NCI-H460 (cell line): ENCODE results near the gene DPH6. TPM values are rescaled to one million over a fixed set of nuclear protein-coding genes. Genes with fewer than 3 reads are reported as not detected.
"Not testable (repeated sequence)": the region's sequence is repeated elsewhere in the genome, so short reads cannot be mapped to it uniquely, and the experiment has no call there.

Experiments
- DNase-seq: peaks from one replicate; pipeline ENCODE4 v3.0.0-alpha.2; 2016; ENCODE audit warnings: low read depth; ENCODE audit errors: extremely low read depth
- total RNA-seq: library from RNA; depleted of rRNA; stranded (reverse); fragments of >200 nt; shearing (Covaris generic); gene quantifications from 2 replicates; pipeline ENCODE4 v1.2.3, GENCODE V29; 2014

DPH6 gene
- total RNA-seq, 1 experiment from 2014 or later = 21.7 TPM

DNA sequence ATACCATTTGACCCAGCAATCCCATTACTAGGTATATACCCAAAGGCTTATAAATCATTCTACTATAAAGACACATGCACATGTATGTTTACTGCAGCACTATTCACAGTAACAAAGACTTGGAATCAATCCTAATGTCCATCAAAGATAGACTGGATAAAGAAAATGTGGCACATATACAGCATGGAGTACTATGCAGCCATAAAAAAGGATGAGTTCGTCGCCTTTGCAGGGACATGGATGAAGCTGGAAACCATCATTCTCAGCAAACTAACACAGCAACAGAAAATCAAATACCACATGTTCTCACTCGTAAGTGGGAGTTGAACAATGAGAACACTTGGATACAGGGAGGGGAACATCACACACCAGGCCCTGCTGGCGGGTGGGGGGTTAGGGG is 104.7 kb downstream of the DPH6 start:
- not testable (repeated sequence) for DNase-seq

DNA sequence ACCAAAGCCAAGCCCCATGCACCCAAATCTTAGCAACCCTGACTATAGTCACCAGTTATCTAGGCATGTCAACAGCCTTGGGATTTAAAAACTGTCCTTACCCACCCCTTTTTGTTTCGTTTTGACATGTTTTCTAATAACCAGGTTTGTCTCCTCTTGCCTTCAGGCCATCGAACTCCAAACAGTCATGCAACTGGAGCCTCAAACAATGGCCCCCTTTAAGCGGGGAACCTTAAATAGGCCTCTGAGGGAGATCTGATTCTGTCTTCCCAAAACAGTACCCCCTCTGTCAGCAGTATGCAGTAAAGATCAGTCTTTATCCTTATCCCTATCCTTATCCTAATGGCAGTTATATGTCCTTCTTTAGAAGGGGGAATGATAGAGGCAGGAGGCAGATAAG is 105.7 kb downstream of the DPH6 start:
- no peak for DNase-seq

DNA sequence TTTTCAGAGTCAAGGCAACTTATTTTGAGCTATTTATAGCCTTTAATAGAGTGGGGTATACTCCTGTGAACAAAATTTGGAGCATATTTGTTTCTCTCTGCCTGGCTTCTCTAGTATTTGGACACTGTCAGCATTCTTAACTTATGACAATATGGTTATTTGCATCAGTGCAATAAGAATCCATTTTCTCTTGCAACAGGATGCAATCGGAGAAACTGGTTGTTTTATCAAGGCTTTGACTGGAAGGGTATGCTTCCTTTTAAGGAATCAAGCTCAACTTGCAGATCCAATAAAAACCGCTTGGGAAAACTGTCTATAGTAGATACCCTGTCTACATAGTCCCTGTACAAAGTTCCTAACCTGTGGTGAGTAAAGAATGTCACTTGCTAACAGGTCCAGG is 106.7 kb downstream of the DPH6 start:
- no peak for DNase-seq

DNA sequence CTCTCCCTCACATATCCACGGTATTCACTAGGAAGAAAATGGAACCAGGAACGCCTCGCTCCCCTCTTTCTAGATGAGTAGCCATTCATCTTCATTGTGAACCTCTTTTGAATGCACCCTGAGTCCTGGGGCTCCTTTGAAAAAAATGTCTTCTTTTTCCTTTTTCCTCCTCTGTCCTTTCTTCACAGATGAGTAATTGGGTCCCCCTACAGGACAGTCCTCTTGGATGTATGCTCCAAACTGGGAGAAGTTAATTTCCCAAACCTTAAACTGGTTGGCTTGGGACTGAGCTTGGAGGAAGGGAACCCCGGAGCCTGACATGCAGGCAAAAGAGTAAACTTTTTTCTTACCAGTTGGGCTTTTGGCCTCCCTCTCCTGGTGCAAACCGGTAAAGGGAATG is 108.8 kb downstream of the DPH6 start:
- DNase-seq = no peak

DNA sequence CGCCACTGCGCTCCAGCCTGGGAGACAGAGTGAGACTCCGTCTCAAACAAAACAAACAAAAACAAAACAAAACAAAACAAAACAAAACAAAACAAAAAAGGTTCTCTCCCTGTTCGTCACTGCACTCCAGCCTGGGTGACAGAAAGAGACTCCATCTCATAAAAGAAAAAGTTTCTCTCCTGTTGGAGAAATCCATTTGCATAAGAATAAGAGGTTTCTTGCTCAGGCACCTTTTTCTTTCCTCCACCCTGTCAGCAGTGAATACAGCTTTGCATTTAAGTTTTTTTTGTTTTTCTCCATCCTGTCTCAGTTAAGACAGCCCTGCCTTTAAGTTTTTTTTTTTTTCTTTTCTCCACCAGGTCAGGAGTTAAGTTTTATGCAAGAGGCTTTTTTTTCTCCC is 109.5 kb downstream of the DPH6 start:
- no peak for DNase-seq

GRCh38 chr15:35431281-35431680 is 114.7 kb downstream of the DPH6 start:
- no peak for DNase-seq

GRCh38 chr15:35430301-35430700 is 115.7 kb downstream of the DPH6 start:
- no peak for DNase-seq

GRCh38 chr15:35427496-35427895 is 118.5 kb downstream of the DPH6 start:
- DNase-seq = no peak

DNA sequence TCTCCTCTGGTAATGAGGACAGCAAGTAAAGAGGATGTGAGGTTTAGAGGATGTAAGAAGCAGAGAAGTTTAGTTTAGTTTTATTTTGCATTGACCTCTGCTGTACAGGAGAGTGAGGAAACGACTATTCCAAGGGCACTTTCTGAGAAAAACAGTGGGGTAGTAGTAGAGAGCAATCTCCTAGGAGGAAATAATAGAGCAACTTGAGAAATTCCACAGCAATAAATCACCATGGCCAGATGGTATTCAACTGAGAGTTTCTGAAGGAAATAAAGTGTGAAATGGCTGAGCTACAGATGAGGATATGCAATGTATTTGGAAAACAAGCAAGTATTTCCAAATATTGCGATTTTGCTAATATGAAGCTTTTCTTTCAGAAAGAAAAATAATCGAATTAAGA is 118.9 kb downstream of the DPH6 start:
- DNase-seq = peak; percentile 52

DNA sequence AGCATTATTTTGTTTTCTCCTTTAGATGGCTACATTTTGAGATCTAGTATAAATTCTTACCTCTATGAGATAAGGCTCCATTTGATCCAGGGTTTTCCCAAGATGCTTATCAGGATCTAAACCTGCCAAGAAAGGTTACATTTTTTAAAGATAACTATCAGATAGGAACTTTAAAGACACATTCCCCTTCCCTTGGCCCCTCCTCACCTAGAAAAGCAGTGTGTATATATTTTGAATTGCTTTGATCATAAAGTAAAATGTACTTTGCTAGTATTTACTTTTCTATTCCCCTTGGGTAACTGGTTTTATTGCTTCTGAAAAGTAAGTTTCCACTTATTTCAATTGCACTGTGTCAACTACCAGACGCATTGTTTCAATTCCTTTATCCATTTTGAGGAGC is 135.2 kb downstream of the DPH6 start:
- no peak for DNase-seq

- no peak for DNase-seq
Measured at GRCh38 chr15:35399901-35400300, 146.1 kb downstream of the DPH6 start.

DNA sequence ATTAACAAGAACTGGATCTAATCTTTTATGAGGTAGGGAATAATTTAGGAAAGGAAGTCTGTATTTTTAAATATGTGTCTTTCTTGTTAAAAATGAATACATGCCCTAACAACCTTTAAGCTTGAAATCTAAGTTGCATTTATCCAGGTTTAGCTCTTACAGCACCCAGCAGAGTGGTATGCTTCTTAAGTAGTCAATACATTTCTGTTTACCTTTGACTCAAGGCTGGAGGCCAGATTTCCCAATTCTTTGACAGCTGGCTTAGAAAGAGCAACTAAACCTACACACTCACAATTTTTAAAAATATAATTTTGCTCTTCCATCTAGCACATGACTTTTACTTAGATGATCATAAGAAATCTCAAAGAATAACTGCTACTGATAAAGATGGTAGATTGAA is 148.9 kb downstream of the DPH6 start:
- no peak for DNase-seq

DNA sequence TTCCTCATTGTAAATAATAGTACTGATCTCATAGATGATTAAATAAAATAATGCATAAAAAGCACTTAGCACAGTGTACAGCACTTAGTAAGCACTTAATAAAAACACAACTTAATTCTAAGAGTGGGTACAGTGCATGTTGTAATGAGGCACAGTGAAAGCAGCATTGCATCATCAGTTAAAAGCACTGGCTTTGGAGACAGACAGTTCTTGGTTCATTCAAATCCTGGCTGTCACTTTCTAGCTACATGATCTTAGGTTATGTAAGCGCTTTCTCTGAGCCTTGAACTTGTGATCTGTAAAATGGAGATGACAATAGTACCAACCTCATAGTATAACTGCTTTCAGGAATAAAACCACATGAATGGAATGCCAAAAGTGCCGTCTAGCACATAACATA is 151.5 kb downstream of the DPH6 start:
- no peak for DNase-seq

- no peak for DNase-seq
Measured at GRCh38 chr15:35393398-35393797, 152.6 kb downstream of the DPH6 start.

DNA sequence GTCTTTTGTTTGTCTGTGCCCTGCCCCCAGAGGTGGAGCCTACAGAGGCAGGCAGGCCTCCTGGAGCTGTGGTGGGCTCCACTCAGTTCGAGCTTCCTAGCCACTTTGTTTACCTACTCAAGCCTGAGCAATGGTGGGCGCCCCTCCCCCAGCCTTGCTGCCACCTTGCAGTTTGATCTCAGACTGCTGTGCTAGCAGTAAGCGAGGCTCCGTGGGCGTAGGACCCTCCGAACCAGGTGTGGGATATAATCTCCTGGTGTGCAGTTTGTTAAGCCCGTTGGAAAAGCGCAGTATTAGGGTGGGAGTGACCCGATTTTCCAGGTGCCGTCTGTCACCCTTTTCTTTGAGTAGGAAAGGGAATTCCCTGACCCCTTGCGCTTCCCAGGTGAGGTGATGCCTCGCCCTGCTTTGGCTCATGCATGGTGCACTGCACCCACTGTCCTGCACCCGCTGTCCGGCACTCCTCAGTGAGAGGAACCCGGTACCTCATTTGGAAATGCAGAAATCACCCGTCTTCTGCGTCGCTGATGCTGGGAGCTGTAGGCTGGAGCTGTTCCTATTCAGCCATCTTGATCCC is 154.5 kb downstream of the DPH6 start:
- DNase-seq = not testable (repeated sequence)

GRCh38 chr15:35383506-35383905 is 162.5 kb downstream of the DPH6 start:
- DNase-seq = no peak

DNA sequence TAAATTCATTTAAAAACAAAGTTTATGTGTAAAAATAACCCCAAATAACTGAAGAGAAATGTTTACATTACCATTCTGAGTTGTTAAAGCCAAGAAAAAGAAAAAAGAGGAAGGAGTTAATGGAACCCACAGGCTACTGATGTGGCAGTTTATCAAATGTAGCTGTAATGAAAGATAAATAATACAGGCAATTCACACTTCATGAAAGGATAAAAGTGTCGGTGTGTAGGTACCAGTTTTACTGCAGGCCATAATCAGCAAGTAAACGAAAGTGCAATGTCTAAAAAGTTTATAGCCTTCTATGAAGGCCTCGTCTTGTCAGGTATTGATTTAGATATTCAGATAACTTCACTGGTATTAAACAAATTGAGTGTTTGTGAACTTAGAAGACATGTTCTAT is 164.6 kb downstream of the DPH6 start:
- DNase-seq = no peak

DNA sequence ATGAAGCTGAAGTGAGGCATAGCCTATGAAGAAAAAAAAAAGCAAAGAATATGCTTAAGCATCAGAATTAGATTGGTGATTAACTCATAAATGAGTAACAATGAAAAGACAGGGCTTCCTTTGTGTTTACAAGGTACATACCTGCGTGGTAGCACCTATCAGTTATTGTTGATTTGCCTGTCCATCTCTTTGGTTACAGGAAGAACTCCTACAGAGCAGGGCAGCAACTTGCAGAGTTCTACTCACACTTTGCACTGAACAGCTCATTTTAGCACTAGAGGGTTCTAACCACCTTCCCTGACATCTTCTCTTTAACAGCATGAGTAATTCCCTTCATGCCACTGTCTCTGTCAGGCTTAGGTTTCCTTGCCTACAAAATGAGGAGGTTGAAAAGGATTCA is 166.0 kb downstream of the DPH6 start:
- DNase-seq = no peak

GRCh38 chr15:35378454-35378853 is 167.5 kb downstream of the DPH6 start:
- DNase-seq = not testable (repeated sequence)

DNA sequence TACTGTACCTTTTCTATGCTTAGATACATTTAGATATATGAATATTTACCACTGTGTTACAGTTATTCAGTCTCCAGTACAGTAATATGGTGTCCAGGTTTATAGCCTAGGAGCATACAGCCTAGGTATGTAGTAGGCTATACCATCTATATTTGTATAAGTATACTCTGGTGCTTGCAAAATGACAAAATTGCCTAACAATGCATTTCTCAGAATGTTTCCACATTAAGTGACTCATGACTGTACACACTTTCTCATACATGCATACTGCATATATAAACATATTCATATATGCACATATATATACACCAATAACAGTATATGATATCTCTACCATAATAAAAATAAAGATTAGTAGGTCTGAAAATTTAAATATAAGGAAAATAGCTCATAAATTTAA is 169.3 kb downstream of the DPH6 start:
- no peak for DNase-seq

GRCh38 chr15:35374661-35375060 is 171.3 kb downstream of the DPH6 start:
- DNase-seq = no peak

- DNase-seq = no peak
Measured at GRCh38 chr15:35362195-35362829, 183.7 kb downstream of the DPH6 start.

GRCh38 chr15:35358824-35359223 is 187.1 kb downstream of the DPH6 start:
- DNase-seq = no peak
